Neural cell (in vitro differentiated cells): Measurements from ENCODE around the gene TMED8. TPM values are rescaled to one million over a fixed set of nuclear protein-coding genes. Genes with fewer than 3 reads are reported as not detected.

Experiments
- H2AFZ ChIP-seq: fragments of 200-600, 300-800 bp; sonication (generic), shearing (Covaris generic); 2 replicates; pipeline ENCODE4 v1.6.0; 2014; ENCODE audit warnings: low read depth, mild to moderate bottlenecking, antibody characterized with exemption, low read length, moderate library complexity
- H3F3A ChIP-seq: fragments of 200-600 bp; shearing (Covaris generic); 2 replicates; pipeline ENCODE4 v1.6.1; 2016; ENCODE audit warnings: mild to moderate bottlenecking, moderate library complexity, mixed read lengths, antibody characterized with exemption, low read length; ENCODE audit not compliant: insufficient read depth, poor library complexity, severe bottlenecking
- H3K27ac ChIP-seq: fragments of 200-600, 300-800 bp; sonication (generic), shearing (Covaris generic); 2 replicates; pipeline ENCODE4 v1.5.1; 2014; ENCODE audit warnings: mild to moderate bottlenecking, low read length, moderate library complexity
- H3K27me3 ChIP-seq: fragments of 300-800, 200-600 bp; sonication (generic), shearing (Covaris generic); 2 replicates; pipeline ENCODE4 v1.6.0; 2014; ENCODE audit warnings: mild to moderate bottlenecking, low read depth, low read length, moderate library complexity; ENCODE audit not compliant: insufficient read depth
- H3K36me3 ChIP-seq: fragments of 300-800, 200-600 bp; sonication (generic), shearing (Covaris generic); 2 replicates; pipeline ENCODE4 v1.5.1; 2014; ENCODE audit warnings: mild to moderate bottlenecking, antibody characterized with exemption, low read length, moderate library complexity; ENCODE audit not compliant: insufficient read depth
- H3K4me2 ChIP-seq: fragments of 300-800, 200-600 bp; sonication (generic), shearing (Covaris generic); 2 replicates; pipeline ENCODE4 v1.6.0; 2014; ENCODE audit warnings: mild to moderate bottlenecking, low read length
- H3K4me3 ChIP-seq: fragments of 300-800, 200-600 bp; sonication (generic), shearing (Covaris generic); 2 replicates; pipeline ENCODE4 v1.5.1; 2014; ENCODE audit warnings: mild to moderate bottlenecking, low read length, moderate library complexity
- H3K79me2 ChIP-seq: fragments of 200-600 bp; shearing (Covaris generic); replicated peaks from 2 replicates; pipeline ENCODE4 v1.6.0; 2014; ENCODE audit warnings: mild to moderate bottlenecking, low read length, moderate library complexity; ENCODE audit not compliant: insufficient read depth
- H3K9ac ChIP-seq: fragments of 300-800, 200-600 bp; sonication (generic), shearing (Covaris generic); 2 replicates; pipeline ENCODE4 v1.6.1; 2016; ENCODE audit warnings: mild to moderate bottlenecking, low read length, mixed read lengths
- H3K9me2 ChIP-seq: fragments of 200-600 bp; shearing (Covaris generic); 2 replicates; pipeline ENCODE4 v1.6.1; 2016; ENCODE audit warnings: mild to moderate bottlenecking, low read length, mixed read lengths; ENCODE audit not compliant: insufficient read depth
- H3K9me3 ChIP-seq: fragments of 200-600, 300-800 bp; sonication (generic), shearing (Covaris generic); 2 replicates; pipeline ENCODE4 v1.6.1; 2016; ENCODE audit warnings: mild to moderate bottlenecking, mixed run types, low read length, moderate library complexity, mixed read lengths
- H4K20me1 ChIP-seq: fragments of 200-600 bp; shearing (Covaris generic); 2 replicates; pipeline ENCODE4 v1.6.1; 2016; ENCODE audit warnings: mild to moderate bottlenecking, mixed run types; ENCODE audit not compliant: insufficient read depth
- CTCF ChIP-seq: fragments of 450-650 bp; IDR thresholded peaks from 2 replicates; pipeline ENCODE4 v1.5.1; 2014; ENCODE audit warnings: antibody characterized with exemption, mild to moderate bottlenecking, moderate library complexity; ENCODE audit not compliant: poor library complexity, severe bottlenecking
- EP300 ChIP-seq: fragments of 450-650 bp; conservative IDR thresholded peaks from 2 replicates; pipeline ENCODE4 v1.6.1; 2014; ENCODE audit warnings: antibody characterized with exemption, mild to moderate bottlenecking, moderate library complexity; ENCODE audit not compliant: poor library complexity, severe bottlenecking
- EZH2 ChIP-seq: fragments of 200-600, 300-800 bp; shearing (Covaris generic), sonication (generic); IDR thresholded peaks from 2 replicates; pipeline ENCODE4 v1.6.1; 2014; ENCODE audit warnings: antibody characterized with exemption, low read length, borderline replicate concordance, mild to moderate bottlenecking; ENCODE audit not compliant: insufficient read depth, poor library complexity, severe bottlenecking
- MXI1 ChIP-seq: fragments of 450-650 bp; conservative IDR thresholded peaks from 2 replicates; pipeline ENCODE4 v1.6.1; 2014; ENCODE audit warnings: antibody characterized with exemption, mild to moderate bottlenecking; ENCODE audit not compliant: poor library complexity, severe bottlenecking
- POLR2AphosphoS5 ChIP-seq: IDR thresholded peaks from 2 replicates; pipeline ENCODE4 v1.6.1; 2012
- RAD21 ChIP-seq: fragments of 450-650 bp; conservative IDR thresholded peaks from 2 replicates; pipeline ENCODE4 v1.6.1; 2014; ENCODE audit warnings: antibody characterized with exemption, mild to moderate bottlenecking, moderate library complexity
- REST ChIP-seq: IDR thresholded peaks from 2 replicates; pipeline ENCODE4 v1.6.1; 2012; ENCODE audit warnings: borderline replicate concordance
- SMC3 ChIP-seq: fragments of 450-650 bp; conservative IDR thresholded peaks from 2 replicates; pipeline ENCODE4 v1.6.1; 2014; ENCODE audit warnings: antibody characterized with exemption, mild to moderate bottlenecking, moderate library complexity; ENCODE audit not compliant: poor library complexity
- TAF1 ChIP-seq: IDR thresholded peaks from 2 replicates; pipeline ENCODE4 v1.6.1; 2012; ENCODE audit warnings: low read depth
- polyA minus RNA-seq: library from RNA; depleted of rRNA, polyadenylated mRNA; stranded (reverse); fragments of >200 nt; gene quantifications from 2 replicates; pipeline ENCODE4 v1.2.3, GENCODE V29; 2014
- polyA plus RNA-seq: library from polyadenylated mRNA; depleted of rRNA; stranded (reverse); fragments of >200 nt; gene quantifications from 2 replicates; pipeline ENCODE4 v1.2.3, GENCODE V29; 2014

TMED8 gene
- polyA plus RNA-seq (15.6 and 16.5 TPM in 2 replicates), polyA minus RNA-seq (36.0 and 39.2 TPM in 2 replicates)

- no peaks in the 10 kb centered on the region for H3F3A ChIP-seq
- no peaks in the 10 kb centered on the region for H3K27me3 ChIP-seq
- TF ChIP-seq MXI1, result peak; percentile 93
- peak; percentile 76 for TF ChIP-seq CTCF
- peak; percentile 48 for TF ChIP-seq SMC3
- TF ChIP-seq EZH2, result no peak
- TF ChIP-seq TAF1, result peak; percentile 86
- no peak for TF ChIP-seq RAD21
- TF ChIP-seq EP300, result no peak
- peak; percentile 18 for TF ChIP-seq REST
- TF ChIP-seq POLR2AphosphoS5, result peak; percentile 67
- peak within 1 kb of the TSS; percentile 95 for H2AFZ ChIP-seq
- no peaks in the 10 kb centered on the region for H4K20me1 ChIP-seq
- peak within 1 kb of the TSS; percentile 90 for H3K9ac ChIP-seq
- H3K9me3 ChIP-seq, result no peaks in the 10 kb centered on the region
- H3K27ac ChIP-seq, result peak within 1 kb of the TSS; percentile 93
- H3K79me2 ChIP-seq, result peaks cover 11% of the 10 kb centered on the region
- no peaks in the 10 kb centered on the region for H3K36me3 ChIP-seq
- H3K4me2 ChIP-seq, result peak within 1 kb of the TSS; percentile 96
- peak within 1 kb of the TSS; percentile 92 for H3K4me3 ChIP-seq
- H3K9me2 ChIP-seq, result no peaks in the 10 kb centered on the region
These were observed at the start of gene TMED8, which contains the start of gene SAMD15 for GRCh38 chr14:77376771-77377501. TMED8 (minus strand) TSS chr14:77377094; CDS start chr14:77377053, 41 bp downstream. SAMD15 (plus strand) TSS chr14:77377379; CDS start chr14:77377419, 40 bp downstream.

GRCh38 chr14:77426396-77426795, 49.5 kb upstream of the TMED8 start:
- Histone ChIP-seq H3K4me3 (no peak overlapping the region), H3K9ac (no peak overlapping the region), H3K36me3 (peaks cover 19% of the 10 kb centered on the region), H3K27me3 (no peaks in the 10 kb centered on the region), H3K79me2 (no peaks in the 10 kb centered on the region), H3K9me2 (no peaks in the 10 kb centered on the region), H2AFZ (no peak overlapping the region), H3F3A (no peaks in the 10 kb centered on the region), H3K4me2 (no peak overlapping the region), H4K20me1 (no peaks in the 10 kb centered on the region), H3K27ac (no peak overlapping the region), H3K9me3 (no peaks in the 10 kb centered on the region)
- no peak for TF ChIP-seq POLR2AphosphoS5
- TF ChIP-seq EZH2, result no peak
- no peak for TF ChIP-seq SMC3
- no peak for TF ChIP-seq REST
- TF ChIP-seq RAD21, result no peak
